Measurements from ENCODE around the gene STRN.
A peak's percentile ranks its signal among the peaks of the same experiment; 100 is the strongest.
"Not testable (repeated sequence)": the region's sequence is repeated elsewhere in the genome, so short reads cannot be mapped to it uniquely, and the experiment has no call there.

The STRN gene

GRCh38 chr2:36966370-36967235, at the start of gene STRN:
TSS of gene STRN (minus strand) at chr2:36966536. CDS start at chr2:36966463, 73 bp downstream.
- DNase-seq (ENCODE audit: low read depth in 2 of 2), result peak; percentile 95 to 97

- no peak for DNase-seq (ENCODE audit: low read depth in 2 of 2)
Observed at GRCh38 chr2:37013315-37013641, 46.9 kb upstream of the STRN start.

- DNase-seq (ENCODE audit: low read depth in 2 of 2), result no peak
Observed at GRCh38 chr2:37011130-37011529, 44.8 kb upstream of the STRN start.

- DNase-seq (ENCODE audit: low read depth in 2 of 2), result no peak
Observed at GRCh38 chr2:37005118-37005868, 39.0 kb upstream of the STRN start.

GRCh38 chr2:37000988-37001556, 34.7 kb upstream of the STRN start:
- no peak for DNase-seq (ENCODE audit: low read depth in 2 of 2)

- DNase-seq (ENCODE audit: low read depth in 2 of 2), result no peak
Observed at GRCh38 chr2:37000318-37000717, 34.0 kb upstream of the STRN start.

- not testable (repeated sequence) for DNase-seq (ENCODE audit: low read depth in 2 of 2)
Observed at GRCh38 chr2:36999416-36999815, 33.1 kb upstream of the STRN start.

- no peak for DNase-seq (ENCODE audit: low read depth in 2 of 2)
Observed at GRCh38 chr2:36993841-36994620, 27.7 kb upstream of the STRN start.

GRCh38 chr2:36988008-36988407, 21.7 kb upstream of the STRN start:
- no peak for DNase-seq (ENCODE audit: low read depth in 2 of 2)

- DNase-seq (ENCODE audit: low read depth in 2 of 2), result no peak
Observed at GRCh38 chr2:36982467-36982866, 16.1 kb upstream of the STRN start.

- no peak for DNase-seq (ENCODE audit: low read depth in 2 of 2)
Observed at GRCh38 chr2:36981911-36982310, 15.6 kb upstream of the STRN start.

GRCh38 chr2:36979007-36979406, 12.7 kb upstream of the STRN start:
- DNase-seq (ENCODE audit: low read depth in 2 of 2), result not testable (repeated sequence)

GRCh38 chr2:36976065-36976464, 9.7 kb upstream of the STRN start:
- no peak for DNase-seq (ENCODE audit: low read depth in 2 of 2)

GRCh38 chr2:36975306-36975705, 9.0 kb upstream of the STRN start:
- no peak for DNase-seq (ENCODE audit: low read depth in 2 of 2)

GRCh38 chr2:36973320-36973719, 7.0 kb upstream of the STRN start:
- DNase-seq (ENCODE audit: low read depth in 2 of 2), result no peak

GRCh38 chr2:36971990-36972389, 5.7 kb upstream of the STRN start:
- DNase-seq (ENCODE audit: low read depth in 2 of 2), result no peak

- no peak for DNase-seq (ENCODE audit: low read depth in 2 of 2)
Observed at GRCh38 chr2:36967236-36967876, 1.0 kb upstream of the STRN start.

- peak in 1 of 2 donors; percentile 35 for DNase-seq (ENCODE audit: low read depth in 2 of 2)
Observed at GRCh38 chr2:36965751-36966369, 476 bp downstream of the STRN start.

- no peak for DNase-seq (ENCODE audit: low read depth in 2 of 2)
Observed at GRCh38 chr2:36965206-36965605, 1.1 kb downstream of the STRN start.

- DNase-seq (ENCODE audit: low read depth in 2 of 2), result no peak
Observed at GRCh38 chr2:36964496-36965058, 1.8 kb downstream of the STRN start.

GRCh38 chr2:36963734-36964133, 2.6 kb downstream of the STRN start:
- no peak for DNase-seq (ENCODE audit: low read depth in 2 of 2)

All from stimulated activated CD4-positive, alpha-beta T cell treated with anti-CD3 and anti-CD28 coated beads, Interleukin-1b, Interleukin-23, amount 100 ng/mL, for 4 hours (primary cell).